Cortex of kidney (tissue), 1 donor: ENCODE data around the gene RNF212B.

Source experiments
- DNase-seq: peaks from one replicate; lab custom pipeline; 2025; lab: John Stamatoyannopoulos, UW

RNF212B gene

GRCh38 chr14:23320584-23321571 is 83.1 kb downstream of the RNF212B start, which contains the start of gene PABPN1:
Gene PABPN1, plus strand, starts transcription at chr14:23321457. Its CDS starts 13 bp downstream, at chr14:23321470.
- peak; percentile 75 for DNase-seq

GRCh38 chr14:23321572-23322547 is 84.1 kb downstream of the RNF212B start:
- DNase-seq, result no peak
